Measurements from ENCODE around the gene FAM24B.
"Not testable (repeated sequence)": the region's sequence is repeated elsewhere in the genome, so short reads cannot be mapped to it uniquely, and the experiment has no call there.

Gene FAM24B

DNA sequence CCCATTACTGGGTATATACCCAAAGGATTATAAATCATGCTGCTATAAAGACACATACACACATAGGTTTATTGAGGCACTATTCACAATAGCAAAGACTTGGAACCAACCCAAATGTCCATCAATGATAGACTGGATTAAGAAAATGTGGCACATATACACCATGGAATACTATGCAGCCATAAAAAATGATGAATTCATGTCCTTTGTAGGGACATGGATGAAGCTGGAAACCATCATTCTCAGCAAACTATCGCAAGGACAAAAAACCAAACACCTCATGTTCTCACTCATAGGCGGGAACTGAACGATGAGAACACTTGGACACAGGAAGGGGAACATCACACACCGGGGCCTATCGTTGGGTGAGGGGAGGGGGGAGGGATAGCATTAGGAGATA, 21.3 kb downstream of the FAM24B start:
- DNase-seq (ENCODE audit: low spot score), result not testable (repeated sequence)

DNA sequence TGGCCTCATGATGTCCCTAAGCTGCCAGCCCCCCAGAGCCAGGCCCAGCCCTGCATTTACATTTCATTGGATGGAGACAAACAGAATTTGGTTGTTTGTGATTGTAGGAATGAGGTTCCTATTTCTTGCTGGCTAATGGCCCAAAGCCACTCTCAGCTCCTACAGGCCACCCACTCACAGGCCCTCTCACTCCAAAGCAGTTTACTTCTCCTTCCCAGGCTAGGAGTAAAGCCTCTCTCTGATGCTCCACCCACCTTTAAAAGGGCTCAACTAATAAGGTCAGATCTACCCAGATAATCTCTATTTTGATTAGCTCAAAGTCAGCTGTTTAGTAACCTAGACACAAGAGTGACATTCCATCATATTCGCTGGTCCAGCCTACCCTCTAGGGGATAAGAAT, 22.5 kb downstream of the FAM24B start:
- DNase-seq (ENCODE audit: low spot score), result no peak

DNA sequence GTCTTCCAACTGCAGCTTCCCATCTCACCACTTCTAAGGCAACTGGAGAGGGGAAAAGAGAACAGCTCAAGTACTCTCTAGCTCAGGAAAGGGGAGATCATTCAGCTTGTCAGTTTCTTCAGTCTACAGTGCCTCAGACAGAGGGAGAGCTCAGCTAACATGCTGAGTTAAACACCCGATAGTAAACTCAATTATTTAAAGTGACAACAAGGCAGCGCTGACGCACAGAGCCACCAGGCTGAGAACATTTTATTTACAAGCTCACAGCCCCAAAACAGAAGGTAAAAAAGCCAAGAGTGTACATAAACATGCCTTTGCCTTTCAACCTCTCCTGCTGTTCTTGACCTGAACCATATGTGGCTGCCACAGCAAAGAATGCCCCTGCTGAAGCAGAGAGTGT, 23.6 kb downstream of the FAM24B start:
- DNase-seq (ENCODE audit: low spot score), result no peak

GRCh38 chr10:122854648-122855047, 24.7 kb downstream of the FAM24B start:
- no peak for DNase-seq (ENCODE audit: low spot score)

DNA sequence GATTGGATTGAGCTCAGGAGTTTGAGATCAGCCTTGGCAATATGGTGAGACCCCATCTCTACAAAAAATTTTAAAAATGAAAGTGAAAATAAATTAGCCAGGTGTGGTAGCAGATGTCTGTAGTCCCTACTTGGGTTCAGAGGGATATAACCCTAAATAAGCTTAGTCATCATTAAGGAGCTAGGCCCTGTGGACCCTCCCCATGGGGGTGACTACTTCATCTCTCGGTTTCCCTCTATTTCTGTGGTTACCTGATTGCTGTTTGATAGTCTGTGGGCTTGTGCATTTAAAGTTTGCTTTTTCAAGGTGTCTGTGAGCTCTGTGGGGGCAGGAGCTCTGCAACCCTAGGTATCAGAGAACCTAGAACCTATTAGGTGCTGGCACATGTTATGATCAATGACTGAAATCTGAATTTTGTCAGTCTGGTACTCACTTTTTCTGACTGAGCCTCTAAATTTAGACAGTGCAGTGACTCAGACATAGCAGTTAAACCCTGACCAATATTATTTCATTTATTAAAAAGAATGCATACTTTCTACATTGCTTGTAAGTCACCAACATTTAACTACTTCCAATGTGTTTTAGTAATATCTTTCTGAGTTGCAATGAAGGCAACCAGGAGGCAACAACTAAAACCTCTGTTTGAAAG, 25.6 kb downstream of the FAM24B start:
- no peak for DNase-seq (ENCODE audit: low spot score)

DNA sequence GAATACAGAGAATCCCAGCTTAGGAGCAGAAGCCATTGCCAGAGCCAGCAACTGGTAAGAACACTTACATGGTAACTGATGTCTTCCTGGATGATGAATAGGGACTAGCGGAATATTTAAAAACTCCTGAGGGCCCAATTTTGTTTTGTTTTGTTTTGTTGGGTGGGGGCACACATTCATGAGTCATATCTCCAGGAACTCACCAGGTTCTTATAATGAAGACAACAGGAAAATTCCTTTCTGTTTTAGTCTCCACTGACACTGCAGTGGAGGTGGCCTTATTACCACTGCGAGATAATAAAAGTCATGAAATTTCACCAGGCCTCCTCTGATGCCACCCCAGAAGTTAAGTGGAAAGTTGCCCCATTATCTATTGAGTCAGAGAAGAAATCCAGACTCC, 27.1 kb downstream of the FAM24B start:
- no peak for DNase-seq (ENCODE audit: low spot score)

DNA sequence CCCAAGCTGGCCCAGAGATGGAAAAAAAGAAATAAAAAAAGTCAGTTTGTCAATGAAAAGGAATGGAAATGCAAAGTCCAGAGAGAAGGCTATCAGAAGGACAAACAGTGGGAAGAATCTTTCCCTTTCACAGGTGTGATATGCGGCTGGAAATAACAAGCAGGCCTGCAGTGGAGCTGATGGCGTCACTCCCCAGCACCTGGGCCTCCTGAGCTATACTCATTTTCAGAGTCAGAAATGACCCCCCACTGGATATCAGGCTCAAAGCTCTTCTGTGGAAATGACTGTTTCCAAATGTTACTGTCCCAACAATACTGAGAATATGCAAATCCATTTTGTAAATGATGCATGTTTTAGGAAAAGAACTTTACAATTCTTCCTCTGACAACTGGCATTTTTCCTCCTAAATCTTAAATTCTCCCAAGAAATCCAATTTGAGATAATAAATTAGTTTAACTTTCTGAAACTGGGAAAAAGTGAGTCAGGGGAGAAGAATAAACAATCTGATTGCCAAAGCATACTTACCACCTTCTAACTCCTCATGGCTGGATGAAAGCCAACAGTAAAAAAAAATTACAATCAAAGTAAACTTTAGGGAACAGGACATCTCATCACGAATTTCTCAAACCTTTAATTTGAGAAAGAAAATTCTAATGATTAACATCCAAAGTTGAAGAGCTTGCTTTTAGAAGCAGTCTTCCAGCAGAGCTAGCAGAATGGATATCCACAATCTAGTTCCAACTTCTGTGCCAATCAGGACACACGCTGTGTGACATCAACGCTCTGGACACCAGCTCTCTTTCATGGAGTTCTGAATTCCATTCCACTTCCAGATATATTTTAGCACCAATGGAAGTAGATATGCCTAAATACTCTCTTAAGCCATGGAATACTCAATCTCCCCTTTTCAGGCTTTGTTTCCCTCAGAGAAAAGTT, 28.4 kb downstream of the FAM24B start:
- no peak for DNase-seq (ENCODE audit: low spot score)

- DNase-seq (ENCODE audit: low spot score), result no peak
These were observed 29.3 kb downstream of the FAM24B start for GRCh38 chr10:122849900-122850605.

- DNase-seq (ENCODE audit: low spot score), result no peak
These were observed 30.3 kb downstream of the FAM24B start for GRCh38 chr10:122849090-122849489.

DNA sequence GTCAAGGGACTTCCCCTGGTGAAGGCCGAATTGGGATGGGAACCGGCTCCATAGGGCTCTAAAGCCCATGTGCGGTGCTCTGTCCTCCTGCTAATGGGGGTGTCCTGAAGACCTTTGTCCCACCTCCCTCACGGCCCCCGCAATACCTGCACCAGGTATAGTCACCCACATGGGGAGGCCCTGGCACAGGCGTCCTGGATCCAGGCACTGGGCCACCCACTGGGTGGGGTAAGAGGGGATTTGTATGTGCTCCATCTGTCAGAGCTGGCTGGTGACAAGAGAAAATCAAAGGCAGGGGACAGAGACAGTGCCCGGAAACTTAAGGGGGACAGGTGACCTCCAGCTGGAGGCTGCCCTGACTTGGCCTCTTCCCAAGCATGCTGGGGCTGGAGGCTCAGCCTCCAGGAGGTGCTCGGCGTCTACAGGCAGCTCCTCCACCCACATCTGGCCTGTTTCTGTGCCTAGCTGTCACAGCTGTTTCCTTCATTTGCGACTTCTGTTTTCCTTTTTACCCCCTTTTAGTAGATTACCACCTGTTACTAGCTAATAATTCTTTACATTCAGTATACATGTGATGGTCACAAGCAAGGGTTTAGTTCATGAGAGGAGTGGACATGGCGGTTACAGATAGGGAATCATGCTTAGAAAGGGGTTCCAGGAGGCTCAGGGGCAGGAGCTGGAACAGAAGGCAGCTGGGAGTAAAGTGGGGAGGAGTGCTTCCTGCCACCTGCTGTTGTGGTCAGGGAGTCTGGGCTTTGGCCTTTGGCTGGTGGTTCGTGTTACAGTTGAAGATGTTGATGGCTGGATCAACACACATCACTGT, 31.4 kb downstream of the FAM24B start:
- DNase-seq (ENCODE audit: low spot score), result no peak

- DNase-seq (ENCODE audit: low spot score), result no peak
These were observed 33.5 kb downstream of the FAM24B start, which contains the start of gene CUZD1 for GRCh38 chr10:122845783-122846332. TSS of gene CUZD1 (minus strand) at chr10:122845857. CDS start at chr10:122845843, 14 bp downstream.

GRCh38 chr10:122844146-122844545, 35.2 kb downstream of the FAM24B start:
- no peak for DNase-seq (ENCODE audit: low spot score)

DNA sequence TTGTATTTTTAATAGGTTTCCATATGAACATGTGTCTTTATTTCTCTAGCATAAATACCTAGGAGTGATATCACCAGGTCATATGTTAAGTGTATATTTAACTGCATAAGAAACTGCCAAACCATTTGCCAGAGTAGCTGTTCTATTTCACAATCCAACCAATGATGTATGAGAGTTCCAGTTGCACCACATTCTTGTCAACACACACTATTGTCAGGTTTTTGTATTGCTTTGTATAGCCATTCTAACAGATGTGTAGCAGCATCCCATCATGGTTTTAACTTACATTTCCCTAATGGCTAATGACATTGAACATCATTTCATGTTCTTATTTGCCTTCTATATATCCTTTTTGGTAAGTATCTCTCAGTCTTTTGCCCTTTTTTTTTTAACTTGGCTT, 37.8 kb downstream of the FAM24B start:
- no peak for DNase-seq (ENCODE audit: low spot score)

GRCh38 chr10:122839505-122839904, 39.9 kb downstream of the FAM24B start:
- no peak for DNase-seq (ENCODE audit: low spot score)

- no peak for DNase-seq (ENCODE audit: low spot score)
These were observed 40.5 kb downstream of the FAM24B start for GRCh38 chr10:122838880-122839279.

DNA sequence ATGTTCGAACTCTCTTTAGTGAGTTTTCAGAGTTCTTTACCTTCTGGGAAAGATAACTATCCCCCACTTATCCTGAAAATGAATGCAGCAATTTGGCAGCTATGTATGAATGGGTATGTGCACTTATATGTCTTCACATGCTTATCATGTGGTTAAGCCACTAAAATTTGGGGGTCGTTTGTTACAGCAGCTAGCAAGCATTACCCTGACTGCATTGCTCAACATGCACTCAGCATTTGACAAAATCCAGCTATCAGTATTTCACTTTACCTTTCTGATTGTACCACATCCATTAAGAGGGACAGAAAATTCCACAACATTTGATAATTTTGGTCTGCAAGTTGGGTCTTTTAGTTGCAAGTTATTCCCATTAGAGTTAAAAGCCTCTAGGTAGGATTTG, 43.5 kb downstream of the FAM24B start:
- DNase-seq (ENCODE audit: low spot score), result no peak

GRCh38 chr10:122830965-122831353, 48.4 kb downstream of the FAM24B start:
- no peak for DNase-seq (ENCODE audit: low spot score)

GRCh38 chr10:122830273-122830964, 49.0 kb downstream of the FAM24B start:
- DNase-seq (ENCODE audit: low spot score), result no peak

- no peak for DNase-seq (ENCODE audit: low spot score)
These were observed 49.9 kb downstream of the FAM24B start for GRCh38 chr10:122829454-122829853.

DNA sequence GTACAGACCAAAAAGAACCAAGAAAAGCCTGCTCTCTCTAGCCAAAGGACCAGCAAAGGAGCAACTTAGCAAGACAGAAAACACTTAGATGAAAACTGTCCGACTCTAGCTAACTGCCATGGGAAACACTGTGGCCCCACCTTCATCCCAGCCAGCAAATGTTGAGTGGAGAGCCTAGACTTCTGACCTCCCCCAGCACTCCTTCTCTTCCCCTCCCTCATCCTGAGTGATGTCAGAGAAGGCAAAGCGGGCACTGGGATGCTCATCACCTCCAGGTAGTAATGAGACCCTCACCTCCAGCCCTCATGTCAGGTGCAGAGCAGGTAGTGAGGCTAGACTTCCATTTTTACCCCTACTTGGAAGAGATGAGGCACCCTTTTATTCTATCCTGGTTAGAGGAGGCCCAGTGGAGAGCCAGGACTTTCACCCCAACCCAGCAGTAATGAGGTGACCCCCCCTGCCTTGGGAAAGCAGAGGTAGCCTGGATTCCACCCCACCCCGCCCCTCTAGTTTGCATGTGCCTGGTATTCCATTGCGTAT, 50.6 kb downstream of the FAM24B start:
- DNase-seq (ENCODE audit: low spot score), result no peak

DNA sequence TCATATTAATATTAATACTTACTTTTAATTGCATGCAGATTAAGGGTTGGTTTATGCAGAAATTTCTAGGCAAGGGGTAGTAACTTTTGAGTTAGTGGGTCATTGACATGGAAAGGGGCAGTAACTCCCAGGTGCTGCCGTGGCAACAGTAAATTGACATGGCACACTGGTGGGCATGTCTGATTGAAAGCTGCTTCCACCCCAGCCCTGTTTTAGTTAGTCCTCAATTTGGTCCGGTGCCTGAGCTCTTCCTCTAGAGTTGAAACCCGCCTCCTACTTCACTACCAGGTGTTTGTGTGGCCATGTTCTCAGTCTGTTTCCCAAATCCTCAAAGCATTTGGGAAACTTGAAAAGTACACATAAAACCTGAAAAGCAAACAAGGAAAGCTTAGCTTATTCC, 52.1 kb downstream of the FAM24B start:
- no peak for DNase-seq (ENCODE audit: low spot score)
